CD1c-positive myeloid dendritic cell (primary cell): ENCODE results near the gene UNCX.
"Not testable (repeated sequence)": the region's sequence is repeated elsewhere in the genome, so short reads cannot be mapped to it uniquely, and the experiment has no call there.

Experiments
- DNase-seq: peaks from one replicate; pipeline ENCODE4 v3.0.0-alpha.2; 2016; ENCODE audit errors: extremely low spot score

The UNCX gene

DNA sequence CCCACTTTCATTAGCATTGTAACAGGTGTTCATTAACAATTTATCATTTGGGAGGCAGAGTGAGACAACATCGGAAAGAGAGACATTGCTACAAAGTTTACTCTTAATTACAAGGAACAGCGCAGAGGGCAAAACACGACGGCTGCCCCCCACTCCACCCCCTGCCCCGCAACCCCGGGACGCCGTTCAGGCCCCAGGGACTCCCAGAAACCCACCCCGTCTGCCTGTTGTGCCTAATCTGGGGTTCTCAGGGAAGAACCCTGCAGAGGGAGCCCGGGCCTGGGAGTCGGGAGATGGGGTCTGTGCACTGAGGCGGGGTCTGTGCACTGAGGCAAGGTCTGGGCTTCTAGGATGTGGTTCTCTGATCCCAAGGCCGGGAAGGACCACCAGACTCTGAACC lies 25.2 kb downstream of the UNCX start:
- no peak for DNase-seq

DNA sequence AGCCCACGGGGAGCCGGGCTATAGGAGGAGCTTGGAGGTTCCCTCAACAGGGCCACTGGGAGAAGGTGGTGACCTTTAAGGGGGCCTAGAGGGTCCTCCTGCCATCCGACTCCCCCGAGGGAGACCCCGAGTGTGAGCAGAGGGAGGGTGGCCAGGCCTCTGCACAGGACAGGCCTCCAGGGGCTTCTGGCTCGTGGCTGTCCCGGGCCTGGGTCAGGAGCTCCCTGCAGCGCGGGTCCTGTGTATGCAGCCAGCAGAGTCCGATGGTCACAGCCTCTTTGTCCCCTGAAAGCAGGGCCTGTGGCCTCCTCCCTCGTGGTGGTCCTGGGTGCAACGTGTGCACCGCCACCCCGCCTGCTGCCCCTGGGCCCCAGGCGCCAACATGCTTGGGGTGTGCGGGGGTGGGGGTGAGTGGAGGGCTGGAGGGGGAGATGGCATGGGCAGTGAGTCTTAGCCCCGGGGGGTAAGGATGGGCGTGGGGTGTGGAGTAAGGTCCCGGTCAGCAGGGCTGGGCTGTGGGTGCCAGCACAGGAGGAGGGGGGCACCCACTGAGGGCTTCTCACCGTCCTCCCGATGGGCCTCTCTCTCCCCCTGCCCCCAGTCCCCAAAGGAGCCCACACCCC lies 27.1 kb downstream of the UNCX start:
- DNase-seq, result no peak

DNA sequence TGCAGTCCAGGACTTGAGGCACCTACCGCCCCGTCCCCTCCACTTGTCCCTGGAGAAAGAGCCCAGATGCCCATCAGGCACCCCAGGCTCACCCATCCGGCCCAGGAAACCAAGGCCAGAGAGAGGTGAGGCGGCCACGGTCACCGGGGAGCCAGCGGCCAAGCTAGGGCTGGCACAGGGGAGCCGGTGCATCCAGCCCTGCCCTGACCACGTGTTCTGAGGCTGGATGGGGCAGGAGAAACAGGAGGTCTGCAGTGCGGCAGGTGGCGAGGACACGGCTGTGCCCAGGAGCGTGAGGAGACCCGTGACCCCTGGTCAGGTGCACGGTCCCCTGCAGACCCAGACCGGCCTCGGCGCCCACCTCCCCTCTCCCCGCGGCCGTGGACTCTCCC lies 27.6 kb downstream of the UNCX start:
- DNase-seq, result no peak

DNA sequence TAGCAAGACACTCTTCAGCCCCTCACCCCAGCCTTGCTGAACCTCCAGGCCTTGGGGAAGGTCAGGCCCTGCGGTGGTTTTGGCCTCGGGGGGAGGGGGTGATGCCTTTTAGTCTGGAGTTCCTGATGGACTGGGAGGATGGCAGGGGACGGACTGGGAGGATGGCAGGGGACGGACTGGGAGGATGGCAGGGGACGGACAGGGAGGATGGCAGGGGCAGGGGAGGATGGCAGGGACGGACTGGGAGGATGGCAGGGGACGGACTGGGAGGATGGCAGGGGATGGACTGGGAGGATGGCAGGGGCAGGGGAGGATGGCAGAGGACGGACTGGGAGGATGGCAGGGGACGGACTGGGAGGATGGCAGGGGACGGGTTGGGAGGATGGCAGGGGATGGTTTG lies 28.4 kb downstream of the UNCX start:
- DNase-seq, result not testable (repeated sequence)

DNA sequence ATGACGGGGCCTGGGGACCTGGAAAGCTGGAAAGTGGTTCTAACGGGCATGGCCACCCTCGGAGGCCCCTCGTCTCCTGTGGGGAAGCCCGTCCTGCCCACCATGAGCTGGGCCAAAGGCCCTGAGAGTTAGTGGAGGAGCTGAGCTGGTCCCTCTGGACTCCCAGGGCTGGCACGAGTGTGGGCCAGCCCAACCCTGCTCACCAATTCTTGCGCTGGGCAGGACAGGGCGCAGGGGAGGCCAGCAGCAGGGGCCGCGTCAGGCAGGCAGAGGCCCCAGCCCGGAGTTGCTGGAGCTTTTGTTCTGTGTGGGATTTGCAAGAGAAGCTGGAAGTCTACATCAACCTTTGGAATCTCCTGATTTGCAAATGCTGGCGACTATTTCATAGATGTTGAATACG lies 29.8 kb downstream of the UNCX start:
- no peak for DNase-seq

DNA sequence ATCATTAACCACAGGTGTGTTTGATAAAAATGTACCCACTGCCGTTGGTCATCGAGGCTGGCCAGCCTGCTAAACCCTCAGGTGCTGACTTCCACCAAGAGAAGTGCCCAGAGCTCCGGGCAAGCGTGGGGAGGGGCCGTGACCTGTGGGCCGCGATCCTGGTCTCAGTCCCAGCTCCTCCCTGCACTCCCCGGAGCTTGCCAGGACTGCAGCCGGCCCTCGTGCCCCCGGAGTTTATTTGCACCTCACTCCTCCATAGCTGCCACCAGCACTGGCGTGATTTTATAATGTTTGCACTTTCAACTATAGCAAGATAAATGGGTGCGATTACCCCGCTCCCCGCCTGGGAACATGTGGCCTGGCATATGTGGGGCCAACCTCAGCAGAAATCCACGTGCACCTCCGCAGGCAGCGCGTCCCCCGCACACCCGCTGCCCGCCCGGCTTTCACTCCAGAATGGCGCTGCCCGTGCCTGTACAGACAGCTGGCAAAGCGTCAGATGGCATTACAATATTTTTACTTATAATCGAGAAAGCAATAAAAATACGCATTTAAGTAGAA lies 30.8 kb downstream of the UNCX start:
- DNase-seq, result no peak

DNA sequence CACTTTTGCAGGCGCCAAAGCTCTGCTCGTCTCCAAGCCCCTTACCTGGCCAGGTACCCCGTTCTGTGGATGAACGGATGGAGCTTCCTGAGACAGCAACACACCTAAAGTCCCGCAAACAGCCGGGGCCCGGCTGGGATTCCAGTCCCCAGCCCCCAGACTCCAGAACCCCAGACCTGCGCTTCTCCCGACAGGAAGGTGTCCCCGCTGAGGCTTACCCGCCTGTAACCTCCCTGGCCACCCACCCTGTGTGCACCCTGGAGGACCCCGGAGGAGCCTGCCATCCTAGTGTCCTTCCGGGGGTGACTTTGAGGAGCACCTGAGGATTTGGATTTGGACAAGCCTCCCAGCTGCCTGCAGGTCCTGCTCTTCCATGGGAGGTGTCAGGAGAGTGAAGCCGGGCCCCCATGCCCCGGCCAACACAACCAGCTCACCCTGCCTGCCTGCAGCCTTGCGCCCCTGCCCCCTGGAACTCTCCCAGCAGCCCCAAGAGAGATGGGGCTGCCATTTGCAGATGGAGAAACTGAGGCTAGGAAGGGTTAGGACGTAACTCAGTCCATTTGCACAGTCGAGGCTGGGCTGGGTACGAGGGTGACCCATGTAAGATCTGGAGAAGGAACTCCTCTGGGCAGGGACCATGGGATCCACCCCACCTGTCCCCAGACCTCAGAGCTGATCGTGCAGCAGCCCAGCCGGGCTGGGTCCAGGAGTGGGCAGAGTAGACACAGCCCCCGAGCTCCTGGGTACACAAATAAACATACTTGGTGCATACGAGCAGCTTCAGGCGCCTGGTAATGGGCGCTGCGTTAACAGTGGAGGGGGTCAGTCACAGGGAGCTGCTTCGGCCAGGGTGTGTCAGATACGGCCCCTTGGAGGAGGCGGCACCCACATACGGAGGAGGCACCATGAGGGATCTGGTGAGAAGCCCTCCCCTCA lies 31.9 kb downstream of the UNCX start:
- no peak for DNase-seq

DNA sequence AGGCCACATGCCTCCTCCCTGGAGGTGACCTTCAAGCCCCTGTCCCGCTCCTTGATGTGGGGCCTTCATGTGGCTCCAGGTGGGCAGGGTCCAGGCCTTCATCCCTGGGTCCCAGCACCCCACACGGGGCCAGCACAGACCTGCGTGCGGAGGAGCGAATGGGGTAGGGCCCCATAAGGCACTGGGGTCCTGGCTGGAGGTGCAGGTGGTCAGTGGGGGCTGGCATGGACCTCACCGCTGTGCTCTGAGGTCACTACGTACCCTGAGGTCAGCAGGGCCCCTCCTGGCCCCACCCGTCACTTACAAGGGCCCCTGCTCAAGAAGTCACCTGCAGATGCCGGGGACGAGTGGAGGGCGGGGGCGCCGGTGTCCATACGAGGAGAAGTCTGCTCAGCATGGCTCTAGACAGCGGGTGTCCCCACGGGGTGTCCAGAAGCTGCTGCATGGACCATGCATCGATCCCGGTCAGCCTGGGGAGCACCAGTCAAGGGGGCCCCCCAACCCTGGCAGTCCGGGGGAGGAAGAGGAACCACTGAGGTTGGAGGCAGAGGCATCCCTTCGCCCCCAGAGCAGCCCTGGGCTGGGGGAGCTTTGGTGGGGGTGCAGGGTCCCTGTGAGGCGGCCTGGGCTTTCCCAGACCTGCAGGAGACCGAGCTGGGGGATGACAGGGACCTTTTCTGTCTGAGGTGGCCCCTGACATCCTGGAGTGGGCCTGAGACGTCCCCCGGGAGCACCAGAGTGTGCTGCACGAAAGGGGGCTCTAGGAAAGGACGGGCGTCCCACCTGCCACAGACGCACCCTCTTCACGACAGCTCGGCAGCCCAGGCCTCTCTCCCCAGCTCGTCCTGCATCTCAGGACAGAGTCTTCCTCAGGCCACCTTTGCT lies 34.6 kb downstream of the UNCX start:
- no peak for DNase-seq

DNA sequence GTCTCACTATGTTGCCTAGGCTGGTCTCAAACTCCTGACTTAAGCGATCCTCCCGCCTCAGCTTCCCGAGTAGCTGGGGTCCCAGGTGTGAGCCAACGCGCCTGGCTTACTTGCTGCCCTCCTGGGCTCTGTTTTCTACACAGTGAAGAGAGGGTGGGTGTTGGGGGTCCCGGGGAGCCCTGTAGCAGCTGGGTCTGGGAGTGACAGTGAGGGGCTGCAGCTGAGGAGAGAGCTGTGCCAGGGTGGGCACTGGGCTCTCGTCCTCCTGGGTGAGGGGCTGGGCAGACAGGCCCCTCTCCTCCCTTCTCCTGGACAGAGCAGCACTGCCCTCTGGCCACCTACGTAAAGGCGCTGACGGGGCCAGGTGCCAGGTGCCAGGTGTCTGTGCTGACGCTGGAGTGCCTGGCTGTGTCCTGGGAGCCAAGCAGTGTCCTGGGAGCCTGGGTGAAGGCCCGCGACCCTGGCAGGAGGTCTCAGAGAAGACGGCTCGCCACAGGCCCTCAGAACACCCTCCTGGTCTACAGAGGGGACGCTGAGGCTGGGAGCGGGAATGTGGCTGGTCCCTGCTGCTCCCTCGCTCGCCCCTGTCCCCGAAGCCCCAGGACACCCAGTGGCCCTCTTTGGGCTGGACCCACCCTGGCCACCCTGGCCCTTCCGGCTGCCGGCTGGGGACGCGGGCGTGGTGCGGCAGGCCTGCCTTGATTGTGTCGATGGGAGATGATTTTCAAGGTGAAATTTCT lies 35.6 kb downstream of the UNCX start:
- no peak for DNase-seq

DNA sequence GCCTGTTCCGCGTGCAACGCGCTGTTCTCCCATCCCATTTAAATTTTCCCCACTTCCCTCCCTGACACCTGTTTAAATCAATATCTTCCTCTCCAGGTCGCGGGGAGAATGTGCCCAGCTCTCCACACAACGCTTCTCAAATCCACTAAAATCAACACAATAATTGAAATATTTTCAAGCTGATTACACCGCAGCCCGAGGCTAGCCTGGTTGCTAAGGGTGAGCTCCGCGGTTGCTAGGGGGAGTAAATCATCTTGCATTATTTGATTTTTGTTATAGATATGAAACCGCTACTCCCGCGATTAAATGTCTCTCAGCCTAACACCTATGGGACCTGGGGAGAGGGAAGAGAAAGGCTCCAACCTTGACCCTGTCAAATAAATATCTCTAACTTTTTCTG lies 36.2 kb downstream of the UNCX start:
- DNase-seq, result no peak

DNA sequence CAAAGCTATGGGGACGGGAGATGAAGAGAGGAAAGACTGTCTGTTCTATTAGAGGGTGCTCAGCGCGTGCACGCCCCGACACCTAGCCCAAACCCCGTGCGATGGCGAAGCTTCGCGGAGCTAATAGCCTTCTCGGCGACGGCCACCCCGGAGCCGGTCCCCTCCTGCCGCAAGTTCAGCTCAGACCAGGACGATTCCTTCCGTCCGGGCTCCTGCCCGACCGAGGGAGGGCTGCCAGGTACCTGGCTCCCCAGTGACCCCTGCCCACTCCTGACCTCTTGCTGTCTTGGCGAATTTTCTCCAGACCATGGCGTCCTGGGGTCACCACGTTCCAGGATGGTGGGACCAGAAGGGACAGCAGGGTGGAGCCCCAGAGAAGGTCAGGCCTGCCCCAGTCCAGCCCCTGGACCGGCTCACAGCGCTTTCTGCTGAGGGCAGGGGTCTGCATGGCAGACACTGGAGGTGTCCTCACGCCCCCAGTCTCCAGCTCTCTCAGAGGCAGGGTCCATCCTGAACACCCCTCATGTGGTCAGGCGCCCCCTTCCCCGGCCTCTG lies 36.7 kb downstream of the UNCX start:
- no peak for DNase-seq

DNA sequence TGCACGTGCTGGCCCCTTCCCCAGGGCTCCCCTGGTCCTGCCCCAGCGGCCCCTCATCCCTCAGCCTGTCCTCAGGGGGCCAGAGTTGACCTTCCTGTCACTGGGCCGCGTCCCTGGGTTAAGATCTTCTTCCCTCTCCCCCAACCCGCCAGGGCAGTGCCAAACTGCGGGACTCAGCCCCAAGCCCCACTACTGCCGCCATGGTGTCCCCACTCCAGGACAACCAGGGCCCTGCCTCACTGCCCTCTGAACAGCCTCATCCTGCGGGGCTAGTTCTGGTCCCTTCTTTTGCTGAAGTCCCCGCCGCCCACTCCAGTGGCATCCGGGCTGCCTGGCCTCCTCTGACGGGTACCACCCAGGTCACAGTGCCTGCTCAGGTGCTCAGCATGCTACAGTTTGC lies 37.5 kb downstream of the UNCX start:
- DNase-seq, result no peak

DNA sequence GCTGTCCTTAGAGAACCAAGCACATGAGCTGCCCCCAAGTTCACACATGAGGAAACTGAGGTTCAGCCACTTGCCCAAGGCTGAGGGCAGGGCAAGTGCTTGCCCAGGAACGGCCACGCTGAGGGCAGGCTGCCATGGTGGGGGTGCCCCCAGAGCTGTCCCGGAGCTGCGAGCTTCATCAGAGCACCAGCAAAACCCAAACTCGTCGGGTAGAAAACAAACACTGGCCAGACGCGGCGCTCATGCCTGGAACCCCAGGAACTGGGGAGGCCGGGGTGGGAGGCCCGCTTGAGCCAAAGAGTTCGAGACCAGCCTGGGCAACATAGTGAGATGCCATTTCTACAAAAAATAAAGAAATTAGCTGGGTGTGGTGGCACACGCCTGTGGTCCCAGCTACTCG lies 38.4 kb downstream of the UNCX start:
- DNase-seq, result no peak

DNA sequence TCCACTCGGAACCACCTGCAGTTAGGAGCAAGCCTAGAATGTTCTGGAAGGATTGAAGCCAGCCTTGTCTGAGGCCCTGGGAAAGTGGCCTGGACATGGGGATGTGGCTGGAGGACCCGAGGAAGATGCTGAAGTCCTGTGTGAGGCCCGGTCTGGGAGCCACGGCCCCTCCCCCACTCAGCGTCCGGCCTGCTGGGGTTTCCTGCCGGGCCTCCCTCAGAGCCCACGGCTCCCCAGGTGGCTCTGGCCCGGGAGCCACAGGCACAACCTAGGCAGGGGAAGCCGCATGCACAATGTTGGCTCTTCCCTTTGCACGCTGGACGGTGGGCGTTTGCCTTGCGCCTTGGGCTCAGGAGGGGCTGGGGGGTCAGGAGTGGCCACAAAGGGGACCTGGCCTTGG lies 39.0 kb downstream of the UNCX start:
- DNase-seq, result no peak

DNA sequence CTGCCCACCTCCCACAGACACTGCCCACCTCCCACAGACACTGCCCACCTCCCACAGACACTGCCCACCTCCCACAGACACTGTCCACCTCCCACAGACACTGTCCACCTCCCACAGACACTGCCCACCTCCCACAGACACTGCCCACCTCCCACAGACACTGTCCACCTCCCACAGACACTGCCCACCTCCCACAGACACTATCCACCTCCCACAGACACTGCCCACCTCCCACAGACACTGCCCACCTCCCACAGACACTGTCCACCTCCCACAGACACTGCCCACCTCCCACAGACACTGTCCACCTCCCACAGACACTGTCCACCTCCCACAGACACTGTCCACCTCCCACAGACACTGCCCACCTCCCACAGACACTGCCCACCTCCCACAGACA lies 39.5 kb downstream of the UNCX start:
- not testable (repeated sequence) for DNase-seq

DNA sequence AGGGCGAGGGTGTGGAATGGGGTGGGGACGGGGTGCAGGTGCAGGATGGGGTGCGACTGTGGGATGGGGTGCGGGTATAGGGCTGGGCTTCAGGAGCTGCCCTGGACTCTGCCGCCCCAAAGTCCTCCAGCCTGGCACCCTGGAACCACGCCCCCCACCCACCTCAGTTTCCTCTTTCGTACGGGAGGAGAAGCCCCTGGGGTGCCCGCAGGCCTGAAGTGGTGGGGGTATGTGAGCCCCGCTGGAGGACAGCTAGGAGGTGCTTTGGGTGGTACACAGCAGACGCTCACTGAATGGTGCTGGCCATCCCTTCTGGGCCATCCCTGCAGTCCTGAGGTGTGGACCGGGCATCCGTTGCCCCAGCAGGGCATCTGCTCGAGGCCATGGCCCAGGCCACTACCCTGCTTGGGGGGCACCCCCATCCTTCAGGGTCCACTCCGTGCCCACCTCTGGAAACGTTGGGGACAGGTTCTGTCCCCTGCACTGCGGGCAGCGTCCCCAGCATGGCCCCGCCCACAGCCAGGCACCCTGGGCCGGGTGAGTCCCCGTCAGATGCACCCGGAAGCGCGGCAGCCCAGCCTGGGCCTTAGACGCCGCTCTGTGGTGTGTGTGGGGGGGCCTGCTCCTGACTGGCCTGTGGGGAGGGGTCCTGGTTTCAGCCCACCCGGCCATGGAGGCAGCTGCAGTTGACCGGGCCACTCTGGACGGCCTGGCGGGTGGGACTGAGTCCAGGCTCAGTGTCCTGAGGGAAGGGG lies 41.6 kb downstream of the UNCX start:
- DNase-seq, result no peak

DNA sequence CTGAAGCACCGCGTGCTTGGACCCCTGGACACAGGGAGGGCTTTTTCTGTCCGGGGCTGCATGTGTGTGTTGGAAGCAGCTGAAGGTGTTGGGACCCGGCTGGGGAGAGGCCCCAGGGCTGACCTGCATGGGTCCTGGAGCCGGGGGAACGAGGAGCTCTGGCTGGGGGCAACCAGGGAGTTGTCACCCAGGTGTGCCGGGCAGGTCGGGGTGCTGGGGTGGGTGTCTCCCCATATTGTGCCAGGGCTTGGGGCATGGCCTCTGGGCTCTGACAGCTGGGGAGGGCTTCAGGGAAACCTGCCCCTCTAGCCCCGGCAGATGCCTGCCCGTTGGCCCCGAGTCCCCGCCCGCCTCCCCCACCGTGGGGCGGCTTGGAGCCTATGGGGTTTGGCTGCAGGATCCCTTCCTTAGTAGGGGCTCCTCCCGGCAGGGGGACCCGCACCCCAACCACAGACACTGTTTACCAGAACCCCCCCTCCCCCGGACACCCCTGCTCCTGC lies 42.3 kb downstream of the UNCX start:
- DNase-seq, result no peak

DNA sequence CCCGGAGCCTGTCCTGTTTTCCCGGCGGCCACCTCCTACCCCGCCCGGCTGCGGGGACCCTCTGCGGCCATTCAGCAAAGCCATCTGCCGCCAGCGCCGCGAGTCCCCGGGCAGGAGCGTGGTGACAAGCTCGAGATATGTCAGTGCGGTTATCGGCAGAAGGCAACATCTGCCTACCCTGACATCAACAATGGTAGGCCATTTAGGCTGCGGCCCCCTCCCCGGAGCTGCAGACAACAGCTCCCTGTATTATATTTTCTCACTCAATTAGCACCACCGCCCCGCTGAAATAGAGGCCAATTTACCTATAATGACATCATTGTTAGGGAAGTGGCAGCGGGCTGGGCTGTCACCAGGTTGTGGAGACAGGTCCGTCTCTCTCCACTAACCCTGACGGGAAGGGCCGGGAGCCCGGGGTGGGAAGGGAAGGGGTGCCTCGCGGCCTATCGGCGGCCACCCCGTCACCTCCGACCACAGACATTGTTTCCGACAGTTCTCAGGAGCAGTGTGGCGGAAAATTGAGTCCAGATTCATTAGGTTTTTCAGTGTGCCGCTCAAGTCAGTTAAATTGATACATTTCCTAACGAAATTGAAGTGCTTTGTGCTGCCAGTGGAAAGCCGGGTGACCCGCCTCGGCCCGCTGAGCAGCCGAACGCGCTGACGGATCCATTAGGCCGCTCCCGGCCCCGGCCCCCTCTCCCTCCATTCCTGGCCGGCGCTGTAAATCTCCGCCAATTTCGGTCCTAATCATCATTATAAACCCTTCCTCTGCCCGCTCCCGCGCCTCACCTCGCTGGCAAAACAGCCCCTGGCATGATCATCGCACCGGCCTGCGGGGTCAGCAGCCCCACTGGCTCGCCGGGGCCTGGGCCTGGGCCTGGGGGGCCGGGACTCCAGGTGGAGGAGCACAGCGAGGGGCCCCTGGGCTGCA lies 43.0 kb downstream of the UNCX start:
- no peak for DNase-seq

DNA sequence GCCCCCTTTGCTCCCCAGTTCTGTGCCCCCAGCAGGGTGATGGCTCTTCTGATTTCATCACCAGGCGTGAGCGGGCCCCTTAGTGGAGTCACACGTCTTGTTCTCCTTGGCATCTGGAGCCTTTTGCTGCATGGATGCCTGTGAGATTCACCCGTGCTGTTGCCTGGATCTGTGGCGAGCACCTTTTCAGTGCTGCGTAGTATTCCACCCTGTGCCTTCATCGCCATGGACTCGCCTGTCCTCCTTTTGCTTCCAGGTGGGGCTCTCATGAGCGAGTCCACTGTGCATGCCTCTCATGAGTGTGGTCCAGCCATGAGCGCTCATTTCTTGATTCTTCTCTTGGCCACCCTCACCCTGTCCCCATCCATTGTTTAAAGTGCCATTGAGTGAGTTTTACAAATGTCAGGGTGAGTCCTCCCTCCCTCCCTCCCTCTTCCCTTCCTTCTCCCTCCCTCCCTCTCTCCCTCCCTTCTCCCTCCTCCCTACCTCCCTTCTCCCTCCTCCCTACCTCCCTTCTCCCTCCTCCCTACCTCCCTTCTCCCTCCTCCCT lies 44.0 kb downstream of the UNCX start:
- no peak for DNase-seq
